Activated T-helper 2 cell treated with anti-CD3 and anti-CD28 coated beads, Interferon-gamma antibody, Interleukin-2, Interleukin-4, amounts not matched to agents 10 μg/mL and 5 μg/mL and 100 μg/mL, durations not matched to agents 14 hours and 24 hours and 36 hours (primary cell): ENCODE results near the gene SLC22A3. TPM values are rescaled to one million over a fixed set of nuclear protein-coding genes. Genes with fewer than 3 reads are reported as not detected.

Experiments
- DNase-seq: peaks from one replicate; pipeline ENCODE4 v3.0.0; 2021; ENCODE audit warnings: low spot score
- H3K27ac Mint-ChIP-seq: one replicate; pipeline ENCODE4 v1.8.0; 2021; ENCODE audit warnings: mixed read lengths
- H3K27me3 Mint-ChIP-seq: one replicate; pipeline ENCODE4 v1.8.0; 2021; ENCODE audit warnings: low read depth, mixed read lengths
- H3K36me3 Mint-ChIP-seq: one replicate; pipeline ENCODE4 v1.8.0; 2021; ENCODE audit warnings: low read depth, mixed read lengths
- H3K4me1 Mint-ChIP-seq: one replicate; pipeline ENCODE4 v1.8.0; 2021; ENCODE audit warnings: low read depth, mixed read lengths
- H3K4me3 Mint-ChIP-seq: one replicate; pipeline ENCODE4 v1.8.0; 2021; ENCODE audit warnings: low read depth, mild to moderate bottlenecking, moderate library complexity, mixed read lengths
- H3K9me3 Mint-ChIP-seq: one replicate; pipeline ENCODE4 v1.8.0; 2021; ENCODE audit warnings: mixed read lengths
- intact Hi-C: fragments of 100-400 bp; cut with micrococcal nuclease; formaldehyde crosslinking; loops from one replicate; pipeline ENCODE4 v1.15.1; 2023
- total RNA-seq: library from RNA; stranded (reverse); gene quantifications from 2 replicates; pipeline ENCODE4 v1.2.3, GENCODE V29; 2022

SLC22A3 gene
- total RNA-seq, 1 donor from 2014 or later: not detected

DNA sequence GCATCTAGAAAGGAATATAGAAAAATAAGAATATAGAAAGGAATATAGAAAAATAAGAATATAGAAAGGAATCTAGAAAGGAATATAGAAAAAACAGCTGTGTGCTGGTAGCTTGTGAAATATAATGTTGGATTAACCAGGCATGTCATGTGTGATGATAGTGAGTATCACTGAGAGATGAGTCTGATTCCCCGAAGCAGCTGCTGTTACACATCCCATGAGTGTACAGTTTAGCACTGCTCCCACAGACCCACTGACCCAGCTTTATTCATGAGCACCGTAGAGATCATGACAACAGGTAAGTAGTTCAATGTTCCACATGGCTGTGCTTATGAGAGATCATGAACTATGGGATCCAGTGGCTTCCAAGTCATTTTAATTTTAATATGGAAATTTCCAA lies 64.8 kb downstream of the SLC22A3 start:
- Mint-ChIP-seq H3K4me1 (no peaks in the 10 kb centered on the region), H3K36me3 (no peaks in the 10 kb centered on the region), H3K27me3 (peaks cover 27% of the 10 kb centered on the region), H3K4me3 (no peak overlapping the region), H3K27ac (no peak overlapping the region), H3K9me3 (no peaks in the 10 kb centered on the region)
- intact Hi-C loops: no loop called here
- no peak for DNase-seq

DNA sequence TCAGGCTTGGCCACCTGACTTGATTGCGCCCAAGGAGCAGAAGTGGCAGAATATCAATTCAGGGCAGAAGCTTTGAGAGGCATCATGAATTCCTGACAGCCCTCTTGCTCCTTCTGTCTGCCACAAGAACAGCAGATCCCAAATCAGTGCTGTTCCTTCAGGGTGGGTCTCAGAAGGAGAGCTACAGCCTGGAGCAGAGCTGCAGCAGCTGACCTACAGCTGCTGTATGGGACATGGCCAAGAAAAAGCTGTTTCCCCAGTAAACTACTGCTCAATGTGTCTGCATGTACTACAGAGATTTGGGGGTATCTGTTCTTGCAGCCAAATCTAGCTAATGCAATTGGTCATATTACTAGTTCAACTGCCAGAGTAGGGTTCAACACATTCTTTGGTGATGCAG lies 69.0 kb downstream of the SLC22A3 start:
- Mint-ChIP-seq H3K9me3 (no peaks in the 10 kb centered on the region), H3K36me3 (no peaks in the 10 kb centered on the region), H3K4me1 (no peaks in the 10 kb centered on the region), H3K27me3 (peaks cover 31% of the 10 kb centered on the region), H3K27ac (no peak overlapping the region), H3K4me3 (no peak overlapping the region)
- DNase-seq: no peak
- intact Hi-C loops: no loop called here

DNA sequence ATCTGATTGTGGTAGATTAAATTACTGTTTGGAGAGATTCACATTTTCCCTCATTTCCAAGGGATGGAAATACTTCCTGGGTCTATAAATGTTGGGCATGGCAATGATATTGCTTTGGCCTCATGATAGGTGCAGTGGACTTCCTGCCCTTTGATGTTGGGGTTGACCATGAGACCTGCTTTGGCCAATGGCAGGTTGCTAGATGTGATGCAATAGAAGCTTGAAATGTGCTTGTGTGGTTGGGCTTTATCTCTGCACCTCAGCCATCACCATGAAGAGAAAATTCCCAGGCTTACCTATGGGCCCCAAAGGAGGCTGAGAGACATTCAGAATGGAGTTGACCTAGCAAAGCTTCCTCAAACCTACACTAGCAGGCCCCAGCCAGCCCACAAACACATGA lies 69.4 kb downstream of the SLC22A3 start:
- no peak overlapping the region for H3K4me3 Mint-ChIP-seq
- intact Hi-C loops: no loop called here
- H3K27me3 Mint-ChIP-seq: peaks cover 28% of the 10 kb centered on the region
- DNase-seq: no peak
- no peaks in the 10 kb centered on the region for H3K4me1 Mint-ChIP-seq
- H3K27ac Mint-ChIP-seq: no peak overlapping the region
- H3K36me3 Mint-ChIP-seq: no peaks in the 10 kb centered on the region
- H3K9me3 Mint-ChIP-seq: no peaks in the 10 kb centered on the region

DNA sequence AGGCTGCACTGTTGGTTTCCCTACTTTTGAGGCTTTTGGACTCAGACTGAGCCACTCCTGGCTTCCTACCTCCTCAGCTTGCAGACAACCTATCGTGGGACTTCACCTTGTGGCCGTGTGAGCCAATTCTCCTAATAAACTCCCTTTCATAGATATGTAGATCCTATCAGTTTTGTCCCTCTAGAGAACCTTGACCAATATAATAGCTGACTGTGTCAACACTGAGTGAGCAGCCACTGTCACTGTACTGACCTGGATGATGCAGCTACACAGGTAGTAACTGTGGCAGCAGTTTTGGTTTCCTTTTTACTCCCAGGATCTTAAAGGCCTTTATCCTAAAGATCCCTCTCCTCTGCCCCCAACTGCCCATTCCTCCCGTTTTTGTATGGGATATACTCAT lies 70.2 kb downstream of the SLC22A3 start:
- Mint-ChIP-seq H3K27ac (no peak overlapping the region), H3K4me1 (no peaks in the 10 kb centered on the region), H3K36me3 (no peaks in the 10 kb centered on the region), H3K9me3 (no peaks in the 10 kb centered on the region), H3K27me3 (peaks cover 27% of the 10 kb centered on the region), H3K4me3 (no peak overlapping the region)
- DNase-seq: no peak
- intact Hi-C loops: no loop called here

DNA sequence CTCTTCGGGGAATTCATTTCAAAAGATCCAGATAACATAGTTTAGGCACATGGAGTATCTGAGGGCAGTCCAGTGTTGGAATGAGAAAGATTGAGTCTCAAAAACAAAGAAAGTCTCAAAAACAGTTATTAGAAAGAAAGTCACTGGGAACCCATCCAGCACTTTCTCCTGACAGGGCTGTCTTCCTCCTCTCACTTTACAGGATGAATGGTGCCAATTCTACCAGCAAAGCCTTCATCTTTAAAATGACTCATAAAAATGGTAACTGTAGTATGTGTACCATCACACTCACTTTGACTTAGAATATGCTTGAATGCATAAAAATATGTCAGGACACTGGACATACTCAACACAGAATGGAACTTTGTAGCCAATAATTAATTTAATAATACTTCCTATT lies 71.3 kb downstream of the SLC22A3 start:
- no peak for DNase-seq
- H3K9me3 Mint-ChIP-seq: no peaks in the 10 kb centered on the region
- intact Hi-C loops: no loop called here
- peaks cover 20% of the 10 kb centered on the region for H3K27me3 Mint-ChIP-seq
- no peak overlapping the region for H3K27ac Mint-ChIP-seq
- no peaks in the 10 kb centered on the region for H3K36me3 Mint-ChIP-seq
- H3K4me3 Mint-ChIP-seq: no peak overlapping the region
- no peaks in the 10 kb centered on the region for H3K4me1 Mint-ChIP-seq

DNA sequence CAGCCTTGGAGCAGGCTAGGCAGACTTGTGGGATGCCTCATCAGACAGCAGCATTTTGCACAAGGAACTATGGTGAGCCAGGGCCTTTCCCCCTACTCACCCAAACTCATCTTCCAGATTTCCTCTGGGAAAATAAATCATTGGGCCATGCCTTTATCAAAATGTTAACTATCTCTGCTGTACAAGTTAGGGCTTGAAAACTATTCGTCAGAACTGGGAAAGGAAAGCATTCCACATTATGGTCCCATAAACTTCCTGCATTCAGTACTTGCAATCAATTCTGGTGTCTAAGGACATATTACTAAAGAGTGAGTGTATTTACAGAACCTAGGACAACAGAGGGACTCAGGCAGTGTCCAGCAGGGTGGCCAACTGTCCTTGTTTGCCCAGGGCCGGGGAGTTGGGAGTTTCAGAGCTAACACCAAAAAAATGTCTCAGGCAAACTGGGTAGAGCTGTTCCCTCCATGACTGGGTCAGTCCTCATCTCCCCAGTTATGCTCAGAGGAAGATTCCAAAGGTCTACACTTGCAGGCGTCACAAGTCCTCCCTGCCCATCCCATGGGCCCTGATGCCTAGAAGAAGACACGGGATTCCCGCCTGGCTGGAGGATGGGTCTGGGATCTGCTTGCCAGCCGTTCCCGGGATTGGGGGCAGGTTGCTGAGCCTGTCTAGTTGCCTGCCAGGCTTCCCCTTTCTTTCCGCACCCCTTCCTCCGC lies 72.2 kb downstream of the SLC22A3 start:
- peaks cover 21% of the 10 kb centered on the region for H3K27me3 Mint-ChIP-seq
- DNase-seq: no peak
- H3K9me3 Mint-ChIP-seq: no peaks in the 10 kb centered on the region
- no peaks in the 10 kb centered on the region for H3K4me1 Mint-ChIP-seq
- H3K27ac Mint-ChIP-seq: no peak overlapping the region
- intact Hi-C loops: no loop called here
- H3K36me3 Mint-ChIP-seq: no peaks in the 10 kb centered on the region
- no peak overlapping the region for H3K4me3 Mint-ChIP-seq

DNA sequence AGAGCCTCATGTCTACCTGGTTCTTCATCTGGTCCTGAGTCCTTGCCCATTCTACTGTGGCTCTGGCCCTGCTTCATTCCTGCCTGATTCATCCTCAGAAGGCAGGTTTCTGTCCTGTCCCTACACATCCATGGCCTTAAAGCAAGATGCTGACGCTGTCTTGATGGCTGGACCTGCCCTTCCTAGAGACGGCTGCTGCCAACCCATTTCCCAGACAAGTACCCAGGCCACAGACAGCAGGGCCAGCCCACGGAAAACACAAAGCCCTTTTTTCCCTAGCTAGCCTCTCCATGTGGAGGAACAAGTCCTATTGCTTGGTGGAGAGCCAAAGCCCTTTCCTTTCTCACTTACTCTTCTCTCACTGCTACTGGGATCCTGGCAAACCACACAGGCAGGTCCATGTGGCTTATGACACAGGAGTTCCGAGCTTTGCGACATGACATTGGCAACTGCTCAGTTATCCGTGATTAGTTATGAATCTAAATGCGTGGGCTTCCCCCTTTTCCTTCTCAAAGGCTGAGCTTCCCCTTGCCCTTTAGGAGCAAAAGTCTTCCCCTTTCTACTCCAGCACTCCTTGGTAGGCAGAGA lies 72.9 kb downstream of the SLC22A3 start:
- no peak overlapping the region for H3K27ac Mint-ChIP-seq
- no peak for DNase-seq
- H3K4me3 Mint-ChIP-seq: no peak overlapping the region
- intact Hi-C loops: no loop called here
- no peaks in the 10 kb centered on the region for H3K36me3 Mint-ChIP-seq
- no peaks in the 10 kb centered on the region for H3K9me3 Mint-ChIP-seq
- H3K4me1 Mint-ChIP-seq: peaks cover under 1% of the 10 kb centered on the region
- H3K27me3 Mint-ChIP-seq: peaks cover 17% of the 10 kb centered on the region

DNA sequence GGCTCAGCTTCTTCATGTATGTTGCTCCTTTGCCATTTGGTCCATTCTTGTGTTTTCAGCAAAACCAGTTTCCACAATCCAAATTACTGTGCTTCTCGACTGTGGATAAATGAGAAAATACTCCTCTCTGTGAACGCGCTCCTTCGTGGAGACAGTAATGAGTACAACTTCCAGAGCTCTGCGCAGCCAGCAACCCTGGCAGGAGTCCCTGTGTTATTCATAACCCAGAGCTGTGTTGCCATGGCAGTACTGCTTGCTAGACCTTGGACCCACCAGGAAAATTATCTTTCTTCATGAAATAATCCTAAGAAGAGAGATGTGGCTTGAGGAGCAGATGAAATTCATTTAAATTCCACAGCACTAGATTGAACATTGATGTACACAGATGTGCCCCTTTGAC lies 73.7 kb downstream of the SLC22A3 start:
- H3K27me3 Mint-ChIP-seq: peaks cover 20% of the 10 kb centered on the region
- H3K27ac Mint-ChIP-seq: no peak overlapping the region
- peaks cover 6% of the 10 kb centered on the region for H3K4me1 Mint-ChIP-seq
- H3K36me3 Mint-ChIP-seq: no peaks in the 10 kb centered on the region
- intact Hi-C loops: no loop called here
- no peak for DNase-seq
- H3K4me3 Mint-ChIP-seq: no peak overlapping the region
- no peaks in the 10 kb centered on the region for H3K9me3 Mint-ChIP-seq

DNA sequence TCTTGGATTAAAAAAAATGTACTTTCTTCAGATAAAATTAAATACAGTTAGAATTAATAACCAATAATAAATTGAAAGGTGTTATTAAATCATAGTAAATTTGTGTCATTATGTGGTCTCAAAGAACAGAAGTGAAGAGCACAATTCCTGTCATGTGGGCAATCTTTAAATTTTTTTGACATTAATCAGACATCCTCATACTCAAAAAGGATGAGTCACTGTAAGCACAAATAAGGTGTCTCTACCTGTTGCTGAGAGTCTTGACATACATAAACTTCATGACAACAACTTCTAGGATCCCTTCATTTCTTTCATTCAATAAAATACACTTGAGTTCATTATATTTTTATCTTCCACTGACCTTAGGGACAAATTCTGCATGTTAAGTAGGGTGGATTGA lies 76.1 kb downstream of the SLC22A3 start:
- no peaks in the 10 kb centered on the region for H3K36me3 Mint-ChIP-seq
- no peak overlapping the region for H3K4me3 Mint-ChIP-seq
- intact Hi-C loops: no loop called here
- peaks cover 29% of the 10 kb centered on the region for H3K27me3 Mint-ChIP-seq
- no peak for DNase-seq
- H3K27ac Mint-ChIP-seq: no peak overlapping the region
- H3K4me1 Mint-ChIP-seq: peaks cover 6% of the 10 kb centered on the region
- H3K9me3 Mint-ChIP-seq: no peaks in the 10 kb centered on the region

DNA sequence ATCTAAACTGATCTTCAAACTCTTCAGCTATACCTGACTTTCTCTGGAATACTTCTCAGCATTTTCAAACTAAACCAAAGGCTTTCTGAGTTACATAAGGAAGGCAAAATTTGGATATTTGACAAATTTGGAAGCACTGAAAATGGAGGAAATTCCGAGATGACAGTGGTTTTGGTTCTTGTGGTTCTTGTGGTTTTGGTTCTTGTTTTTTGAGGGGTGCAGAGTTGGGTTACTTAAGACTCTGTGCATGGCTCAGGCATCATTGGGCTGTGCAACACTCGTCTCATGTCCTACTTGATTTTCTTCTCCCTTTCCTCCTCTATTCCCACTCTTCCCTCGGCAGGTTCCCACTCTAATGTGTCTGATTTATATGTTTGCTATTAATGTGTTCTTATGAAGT lies 78.0 kb downstream of the SLC22A3 start:
- Mint-ChIP-seq H3K27me3 (peaks cover 28% of the 10 kb centered on the region), H3K36me3 (no peaks in the 10 kb centered on the region), H3K27ac (no peak overlapping the region), H3K9me3 (no peaks in the 10 kb centered on the region), H3K4me1 (peaks cover 6% of the 10 kb centered on the region), H3K4me3 (no peak overlapping the region)
- DNase-seq: no peak
- intact Hi-C loops: no loop called here

DNA sequence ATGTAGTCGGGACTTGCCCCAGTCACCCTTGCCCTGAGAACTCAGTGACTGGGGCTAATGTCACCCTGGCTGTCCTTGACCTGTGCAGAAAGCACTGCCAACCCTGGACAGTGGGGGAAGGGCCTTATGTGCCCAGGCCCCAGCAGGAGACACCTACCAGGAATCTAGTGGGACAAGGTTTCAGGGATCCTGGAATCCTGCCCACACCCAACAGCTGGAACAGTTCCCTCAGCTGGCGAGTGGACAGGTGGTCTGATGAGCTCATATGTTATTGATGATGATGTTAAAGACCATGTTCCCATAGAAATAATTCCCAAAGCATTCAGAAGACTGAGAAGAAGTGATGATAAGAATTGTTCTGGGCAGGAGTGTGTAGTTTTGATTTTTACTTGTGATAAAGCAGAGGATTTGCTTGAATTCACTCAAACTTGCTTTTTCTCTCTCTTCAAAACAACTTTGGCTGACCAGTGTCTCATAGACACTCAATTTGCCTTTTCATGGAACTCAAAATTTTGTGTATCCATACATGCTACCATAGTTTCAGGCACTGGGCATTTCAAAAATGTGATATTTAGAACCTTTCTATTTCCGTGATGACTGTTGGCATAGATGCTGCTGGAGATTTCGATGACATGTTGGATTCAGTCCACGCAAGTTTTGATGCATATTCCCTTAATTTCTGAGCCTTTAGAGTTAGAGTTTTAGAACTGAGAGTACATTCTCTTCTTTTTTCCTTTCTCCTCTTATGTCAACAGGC lies 79.3 kb downstream of the SLC22A3 start:
- DNase-seq: no peak
- Mint-ChIP-seq H3K36me3 (no peaks in the 10 kb centered on the region), H3K4me3 (no peak overlapping the region), H3K4me1 (peaks cover 6% of the 10 kb centered on the region), H3K9me3 (no peaks in the 10 kb centered on the region), H3K27me3 (peaks cover 24% of the 10 kb centered on the region), H3K27ac (no peak overlapping the region)
- intact Hi-C loops: no loop called here

DNA sequence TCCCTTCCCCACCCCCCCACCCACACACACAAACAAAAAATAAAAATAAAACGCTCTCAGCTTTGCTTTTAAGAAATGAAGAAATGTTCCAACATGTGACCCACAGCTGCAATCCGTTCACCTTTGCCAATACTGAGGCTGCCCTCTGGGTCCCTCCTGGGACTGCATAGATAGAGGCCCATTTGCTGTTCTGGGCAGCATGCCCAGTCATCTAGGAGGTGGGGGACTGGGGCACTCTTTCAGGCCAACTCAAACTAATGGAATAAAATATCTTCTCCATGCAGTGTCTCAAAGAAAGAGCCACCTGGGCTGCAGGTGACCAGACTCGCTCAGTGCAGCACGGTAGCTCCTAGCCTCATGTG lies 79.9 kb downstream of the SLC22A3 start:
- no peak overlapping the region for H3K27ac Mint-ChIP-seq
- DNase-seq: no peak
- H3K27me3 Mint-ChIP-seq: peaks cover 28% of the 10 kb centered on the region
- H3K36me3 Mint-ChIP-seq: no peaks in the 10 kb centered on the region
- no peak overlapping the region for H3K4me3 Mint-ChIP-seq
- intact Hi-C loops: no loop called here
- H3K9me3 Mint-ChIP-seq: no peaks in the 10 kb centered on the region
- H3K4me1 Mint-ChIP-seq: peaks cover 6% of the 10 kb centered on the region

DNA sequence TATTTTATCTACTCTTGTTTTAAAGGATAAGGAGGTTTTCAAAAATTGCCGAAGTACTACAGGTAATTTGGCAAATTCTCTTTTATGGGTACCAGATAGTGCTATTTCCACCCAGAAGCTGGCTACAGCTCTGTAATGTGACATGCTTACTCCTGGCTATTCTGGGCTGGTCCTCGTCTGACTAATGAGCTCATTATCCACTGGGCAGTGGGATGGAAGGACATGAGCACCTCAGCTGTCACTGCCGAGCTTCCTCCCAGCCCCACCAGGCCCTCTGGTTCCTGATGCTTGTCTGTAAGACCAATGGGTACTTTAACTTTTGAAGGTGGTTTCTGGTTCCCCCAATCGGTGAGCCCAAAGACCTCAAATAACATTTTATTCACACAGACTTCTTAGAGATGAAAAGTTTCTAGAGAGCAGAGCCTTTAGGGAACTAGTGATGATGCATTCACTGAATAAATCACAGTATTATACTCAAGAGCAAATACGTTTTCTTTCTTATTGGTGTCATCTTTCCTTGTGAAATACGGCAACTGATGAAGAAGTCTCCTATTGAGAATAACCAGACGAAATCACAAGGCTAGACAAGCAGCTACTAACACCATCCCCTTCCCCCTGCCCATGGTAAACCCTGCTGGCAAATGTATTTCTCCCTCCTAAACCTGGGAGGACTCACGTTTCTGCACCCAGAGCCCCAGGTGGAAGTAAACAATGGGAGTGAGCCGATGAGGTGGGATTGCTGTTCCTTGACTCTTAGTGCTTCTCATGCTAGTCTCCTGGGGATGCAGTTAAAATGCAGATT lies 80.8 kb downstream of the SLC22A3 start:
- H3K4me3 Mint-ChIP-seq: no peak overlapping the region
- H3K4me1 Mint-ChIP-seq: peaks cover 6% of the 10 kb centered on the region
- H3K27ac Mint-ChIP-seq: no peak overlapping the region
- intact Hi-C loops: no loop called here
- H3K9me3 Mint-ChIP-seq: no peaks in the 10 kb centered on the region
- H3K36me3 Mint-ChIP-seq: no peaks in the 10 kb centered on the region
- DNase-seq: no peak
- H3K27me3 Mint-ChIP-seq: peaks cover 28% of the 10 kb centered on the region
